ENCODE measurements around the gene CA9.
"Not testable (repeated sequence)": the region's sequence is repeated elsewhere in the genome, so short reads cannot be mapped to it uniquely, and the experiment has no call there.

DNA sequence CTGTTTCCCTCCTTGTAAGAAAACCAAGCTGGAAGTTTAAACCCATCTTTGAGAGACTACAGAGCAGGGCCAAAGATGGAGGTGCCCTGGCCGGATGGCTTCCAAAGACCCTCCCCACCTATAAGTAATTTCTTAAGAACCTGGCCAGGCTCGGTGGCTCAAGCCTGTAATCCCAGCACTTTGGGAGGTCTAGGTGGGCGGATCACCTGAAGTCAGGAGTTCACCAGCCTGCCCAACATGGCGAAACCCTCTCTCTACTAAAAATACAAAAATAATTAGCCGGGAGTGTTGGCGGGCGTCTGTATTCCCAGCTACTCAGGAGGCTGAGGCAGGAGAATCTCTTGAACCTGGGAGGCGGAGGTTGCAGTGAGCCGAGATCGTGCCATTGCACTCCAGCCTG, 28.0 kb upstream of the CA9 start:
- TF ChIP-seq, protein P1, sequence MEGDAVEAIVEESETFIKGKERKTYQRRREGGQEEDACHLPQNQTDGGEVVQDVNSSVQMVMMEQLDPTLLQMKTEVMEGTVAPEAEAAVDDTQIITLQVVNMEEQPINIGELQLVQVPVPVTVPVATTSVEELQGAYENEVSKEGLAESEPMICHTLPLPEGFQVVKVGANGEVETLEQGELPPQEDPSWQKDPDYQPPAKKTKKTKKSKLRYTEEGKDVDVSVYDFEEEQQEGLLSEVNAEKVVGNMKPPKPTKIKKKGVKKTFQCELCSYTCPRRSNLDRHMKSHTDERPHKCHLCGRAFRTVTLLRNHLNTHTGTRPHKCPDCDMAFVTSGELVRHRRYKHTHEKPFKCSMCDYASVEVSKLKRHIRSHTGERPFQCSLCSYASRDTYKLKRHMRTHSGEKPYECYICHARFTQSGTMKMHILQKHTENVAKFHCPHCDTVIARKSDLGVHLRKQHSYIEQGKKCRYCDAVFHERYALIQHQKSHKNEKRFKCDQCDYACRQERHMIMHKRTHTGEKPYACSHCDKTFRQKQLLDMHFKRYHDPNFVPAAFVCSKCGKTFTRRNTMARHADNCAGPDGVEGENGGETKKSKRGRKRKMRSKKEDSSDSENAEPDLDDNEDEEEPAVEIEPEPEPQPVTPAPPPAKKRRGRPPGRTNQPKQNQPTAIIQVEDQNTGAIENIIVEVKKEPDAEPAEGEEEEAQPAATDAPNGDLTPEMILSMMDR (IDR thresholded peaks at IDR 0.05; ENCODE audit: borderline replicate concordance, extremely low read depth, low read length, poor library complexity, severe bottlenecking), result not testable (repeated sequence)
- not testable (repeated sequence) for TF ChIP-seq EZH2 (IDR thresholded peaks at IDR 0.05; ENCODE audit: borderline replicate concordance, low read depth, low read length, severe bottlenecking)
